ENCODE results near the gene BANP.
"Not testable (repeated sequence)": the region's sequence is repeated elsewhere in the genome, so short reads cannot be mapped to it uniquely, and the experiment has no call there.

DNA sequence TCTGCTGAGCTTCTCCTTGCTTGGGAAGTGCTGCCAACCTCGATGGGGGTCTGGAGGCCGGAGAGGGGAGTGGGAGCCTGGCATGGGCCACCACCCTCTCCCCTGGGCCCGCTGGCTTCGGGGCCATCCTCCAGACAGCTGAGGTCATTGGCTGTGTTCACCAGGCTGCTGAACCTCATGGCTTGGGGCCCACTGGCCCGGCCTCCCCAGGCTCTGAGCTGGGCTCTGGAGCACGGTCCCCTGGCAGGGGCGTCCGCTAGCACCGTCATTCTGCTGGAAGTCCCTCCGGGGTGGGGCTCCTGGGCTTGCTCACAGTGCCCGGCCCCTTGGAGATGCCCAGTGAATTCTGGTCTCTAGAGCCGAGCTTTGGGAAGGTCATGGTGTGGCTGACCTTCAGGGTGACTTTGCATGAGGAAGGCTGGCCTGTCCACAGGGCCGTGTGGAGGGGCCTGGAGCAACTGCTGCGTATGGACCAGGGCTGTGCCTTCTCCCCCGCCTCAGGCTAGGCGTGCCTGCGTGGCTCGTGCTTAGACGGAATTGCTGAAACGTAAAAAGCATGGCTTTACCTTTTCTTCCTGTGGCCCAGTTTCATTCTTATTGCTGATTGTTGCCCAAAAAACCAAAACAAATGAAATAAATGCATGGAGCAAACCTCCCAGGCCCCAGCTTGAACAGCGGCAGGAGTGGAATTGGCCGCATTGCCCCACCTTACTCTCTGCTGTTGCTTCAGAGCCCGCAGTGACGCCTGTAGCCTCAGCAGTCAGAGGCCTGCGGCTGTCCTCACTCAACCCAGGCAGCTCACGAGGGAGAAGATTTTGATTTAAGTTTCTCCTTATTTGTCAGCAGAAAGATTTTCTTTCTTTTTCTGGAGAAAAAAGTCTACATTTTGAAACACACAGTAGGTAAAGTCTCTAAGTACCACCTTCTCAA, 70.1 kb downstream of the BANP start:
- TF ChIP-seq, protein P1, sequence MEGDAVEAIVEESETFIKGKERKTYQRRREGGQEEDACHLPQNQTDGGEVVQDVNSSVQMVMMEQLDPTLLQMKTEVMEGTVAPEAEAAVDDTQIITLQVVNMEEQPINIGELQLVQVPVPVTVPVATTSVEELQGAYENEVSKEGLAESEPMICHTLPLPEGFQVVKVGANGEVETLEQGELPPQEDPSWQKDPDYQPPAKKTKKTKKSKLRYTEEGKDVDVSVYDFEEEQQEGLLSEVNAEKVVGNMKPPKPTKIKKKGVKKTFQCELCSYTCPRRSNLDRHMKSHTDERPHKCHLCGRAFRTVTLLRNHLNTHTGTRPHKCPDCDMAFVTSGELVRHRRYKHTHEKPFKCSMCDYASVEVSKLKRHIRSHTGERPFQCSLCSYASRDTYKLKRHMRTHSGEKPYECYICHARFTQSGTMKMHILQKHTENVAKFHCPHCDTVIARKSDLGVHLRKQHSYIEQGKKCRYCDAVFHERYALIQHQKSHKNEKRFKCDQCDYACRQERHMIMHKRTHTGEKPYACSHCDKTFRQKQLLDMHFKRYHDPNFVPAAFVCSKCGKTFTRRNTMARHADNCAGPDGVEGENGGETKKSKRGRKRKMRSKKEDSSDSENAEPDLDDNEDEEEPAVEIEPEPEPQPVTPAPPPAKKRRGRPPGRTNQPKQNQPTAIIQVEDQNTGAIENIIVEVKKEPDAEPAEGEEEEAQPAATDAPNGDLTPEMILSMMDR (conservative IDR thresholded peaks at IDR 0.05; ENCODE audit: low read depth, low read length) = not testable (repeated sequence)
- not testable (repeated sequence) for TF ChIP-seq EZH2 (IDR thresholded peaks at IDR 0.05; ENCODE audit: low read length, unreplicated experiment)

Data from PC-3 (cell line).